Astrocyte of the cerebellum (primary cell): Measurements from ENCODE around the gene EFEMP1.
"Not testable (repeated sequence)": the region's sequence is repeated elsewhere in the genome, so short reads cannot be mapped to it uniquely, and the experiment has no call there.

Experiments
- DNase-seq: peaks from one replicate; pipeline ENCODE4 v3.0.0-alpha.2; 2011; ENCODE audit warnings: low read depth
- H3K4me3 ChIP-seq: 2 replicates; pipeline ENCODE4 v1.5.1; 2011; ENCODE audit warnings: mild to moderate bottlenecking, low read depth, low read length, moderate library complexity
- CTCF ChIP-seq: IDR thresholded peaks from 2 replicates; pipeline ENCODE4 v1.5.1; 2012; ENCODE audit warnings: low read length, low read depth, moderate library complexity, mild to moderate bottlenecking; ENCODE audit errors: missing control alignments
- in situ Hi-C: cut with HindIII; loops from 2 replicates; pipeline ENCODE4 v1.10.0; 2017; ENCODE audit warnings: low sequenced_read_pairs

EFEMP1 gene

DNA sequence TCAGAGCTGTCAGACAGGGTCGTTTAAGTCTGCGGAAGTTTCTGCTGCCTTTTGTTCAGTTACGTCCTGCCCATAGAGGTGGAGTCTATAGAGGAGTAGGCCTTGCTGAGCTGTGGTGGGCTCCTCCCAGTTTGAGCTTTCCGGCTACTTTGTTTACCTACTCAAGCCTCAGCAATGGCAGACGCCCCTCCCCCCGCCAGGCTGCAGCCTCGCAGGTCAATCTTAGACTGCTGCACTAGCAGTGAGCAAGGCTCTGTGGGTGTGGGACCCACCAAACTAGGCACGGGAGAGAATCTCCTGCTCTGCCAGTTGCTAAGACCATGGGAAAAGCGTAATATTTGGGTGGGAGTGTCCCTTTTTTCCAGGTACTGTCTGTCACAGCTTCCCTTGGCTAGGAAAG, 86.5 kb downstream of the EFEMP1 start:
- no peak for DNase-seq
- no peak for TF ChIP-seq CTCF
- in situ Hi-C loops: no loop called here
- no peak overlapping the region for H3K4me3 ChIP-seq

- in situ Hi-C loops, H3K4me3 ChIP-seq, DNase-seq: not testable (repeated sequence)
These were observed 91.7 kb downstream of the EFEMP1 start for GRCh38 chr2:55831671-55832410.

DNA sequence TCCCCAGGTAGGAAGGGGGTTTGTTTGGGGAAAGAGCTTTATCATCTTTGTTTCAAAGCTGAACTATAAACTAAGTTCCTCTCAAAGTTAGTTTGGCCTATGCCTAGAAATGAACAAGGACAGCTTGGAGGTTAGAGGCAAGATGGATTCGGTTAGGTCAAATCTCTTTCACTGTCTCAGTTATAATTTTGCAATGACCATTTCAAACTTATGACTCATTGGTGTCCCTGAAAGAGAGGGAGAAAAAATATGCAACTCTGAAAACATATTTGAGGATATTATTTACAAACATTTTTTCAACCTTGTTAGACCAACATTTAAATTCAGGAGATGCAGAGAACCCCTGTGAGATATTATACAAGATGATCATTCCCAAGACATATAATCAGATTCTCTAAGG, 95.7 kb downstream of the EFEMP1 start:
- DNase-seq: no peak
- TF ChIP-seq CTCF: no peak
- H3K4me3 ChIP-seq: no peak overlapping the region
- in situ Hi-C loops: no loop called here

DNA sequence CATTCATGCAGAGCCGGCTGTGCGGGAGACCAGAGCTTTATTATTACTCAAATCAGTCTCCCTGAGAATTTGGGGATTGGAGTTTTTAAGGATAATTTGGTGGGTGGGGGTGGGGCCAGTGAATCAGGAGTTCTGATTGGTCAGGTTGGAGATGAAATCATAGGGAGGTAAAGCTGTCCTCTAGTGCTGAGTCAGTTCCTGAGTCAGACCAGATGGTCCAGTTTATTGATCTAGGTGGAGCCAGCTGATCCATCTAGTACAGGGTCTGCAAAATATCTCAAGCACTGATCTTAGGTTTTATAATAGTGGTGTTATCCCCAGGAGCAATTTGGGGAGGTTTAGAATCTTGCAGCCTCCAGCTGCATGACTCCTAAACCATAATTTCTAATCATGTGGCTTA, 96.2 kb downstream of the EFEMP1 start:
- in situ Hi-C loops, DNase-seq, H3K4me3 ChIP-seq: not testable (repeated sequence)

- H3K4me3 ChIP-seq: no peak overlapping the region
- in situ Hi-C loops: no loop called here
- DNase-seq: no peak
- TF ChIP-seq CTCF: no peak
These were observed 97.3 kb downstream of the EFEMP1 start for GRCh38 chr2:55826246-55826645.

- no peak overlapping the region for H3K4me3 ChIP-seq
- in situ Hi-C loops: no loop called here
- no peak for TF ChIP-seq CTCF
- no peak for DNase-seq
These were observed 99.0 kb downstream of the EFEMP1 start for GRCh38 chr2:55824551-55825096.
